HG03025 (cell line): ENCODE measurements around the gene MCMBP.
"Not testable (repeated sequence)": the region's sequence is repeated elsewhere in the genome, so short reads cannot be mapped to it uniquely, and the experiment has no call there.

ENCODE experiments used
- ATAC-seq: cut with Tn5 transposase; IDR thresholded peaks from one replicate; pipeline ENCODE4 v1.9.1; 2021; ENCODE audit warnings: mild to moderate bottlenecking, moderate library complexity; ENCODE audit not compliant: unreplicated experiment, low FRiP score

The MCMBP gene

GRCh38 chr10:119883901-119884611 lies 11.4 kb upstream of the MCMBP start:
- ATAC-seq = not testable (repeated sequence)

- no peak for ATAC-seq
These were observed 5.9 kb upstream of the MCMBP start for GRCh38 chr10:119878524-119878923.

GRCh38 chr10:119872860-119873681 lies 428 bp upstream of the MCMBP start:
- peak; percentile 83 for ATAC-seq

GRCh38 chr10:119871881-119872609 lies 598 bp downstream of the MCMBP start:
- peak; percentile 34 for ATAC-seq

- ATAC-seq = not testable (repeated sequence)
These were observed 3.2 kb downstream of the MCMBP start for GRCh38 chr10:119869398-119869797.

GRCh38 chr10:119867317-119867716 lies 5.3 kb downstream of the MCMBP start:
- no peak for ATAC-seq

GRCh38 chr10:119865699-119866240 lies 6.9 kb downstream of the MCMBP start:
- ATAC-seq = no peak

GRCh38 chr10:119863951-119864565 lies 8.6 kb downstream of the MCMBP start:
- no peak for ATAC-seq

- no peak for ATAC-seq
These were observed 10.1 kb downstream of the MCMBP start for GRCh38 chr10:119862524-119862923.

- ATAC-seq = no peak
These were observed 11.6 kb downstream of the MCMBP start for GRCh38 chr10:119860866-119861607.

- ATAC-seq = no peak
These were observed 13.0 kb downstream of the MCMBP start for GRCh38 chr10:119859420-119860258.

- no peak for ATAC-seq
These were observed 14.6 kb downstream of the MCMBP start for GRCh38 chr10:119858063-119858462.

GRCh38 chr10:119853574-119853973 lies 19.1 kb downstream of the MCMBP start:
- ATAC-seq = no peak

GRCh38 chr10:119852822-119853221 lies 19.8 kb downstream of the MCMBP start:
- ATAC-seq = no peak

- ATAC-seq = no peak
These were observed 20.4 kb downstream of the MCMBP start for GRCh38 chr10:119852277-119852676.

- ATAC-seq = no peak
These were observed 22.7 kb downstream of the MCMBP start for GRCh38 chr10:119849944-119850343.

- no peak for ATAC-seq
These were observed 23.4 kb downstream of the MCMBP start for GRCh38 chr10:119849031-119849789.

- ATAC-seq = no peak
These were observed 27.0 kb downstream of the MCMBP start for GRCh38 chr10:119845656-119846055.
